Measurements from ENCODE around the gene ADCYAP1R1. TPM values are rescaled to one million over a fixed set of nuclear protein-coding genes. Genes with fewer than 3 reads are reported as not detected.

The ADCYAP1R1 gene
- total RNA-seq, 1 experiment from 2014 or later, result 8.9 TPM

- Histone ChIP-seq H2AFZ (ENCODE audit: low read length) (no peak overlapping the region), H2BK12ac (ENCODE audit: insufficient read length, low read depth, low read length) (no peak overlapping the region), H3K4me2 (ENCODE audit: insufficient read depth, insufficient read length, low read length) (no peak overlapping the region), H2BK15ac (ENCODE audit: low read depth, low read length) (no peak overlapping the region), H3K23me2 (ENCODE audit: insufficient read length, low read depth, low read length, poor library complexity, severe bottlenecking) (no peaks in the 10 kb centered on the region), H3T11ph (ENCODE audit: low read length) (no peak overlapping the region), H3K18ac (ENCODE audit: insufficient read length, low read depth, low read length) (no peak overlapping the region), H3K79me2 (ENCODE audit: insufficient read depth, low read length) (no peaks in the 10 kb centered on the region), H2BK5ac (ENCODE audit: insufficient read length, low read length) (no peak overlapping the region), H2BK120ac (ENCODE audit: low read depth, low read length, poor library complexity, severe bottlenecking) (no peak overlapping the region), H3K79me1 (ENCODE audit: insufficient read depth, low read depth, low read length, poor library complexity, severe bottlenecking) (no peaks in the 10 kb centered on the region), H3K27me3 (ENCODE audit: insufficient read depth, low read length) (no peaks in the 10 kb centered on the region), H3K4ac (ENCODE audit: low read depth, low read length) (no peak overlapping the region), H4K8ac (replicated peaks; ENCODE audit: insufficient read length, low read depth, low read length) (no peak overlapping the region), H3K4me1 (ENCODE audit: insufficient read depth, low read length) (no peaks in the 10 kb centered on the region), H2BK20ac (ENCODE audit: low read depth, low read length, poor library complexity, severe bottlenecking) (no peak overlapping the region), H3K23ac (ENCODE audit: insufficient read length, low read depth, low read length) (no peak overlapping the region), H3K27ac (ENCODE audit: insufficient read length, low read depth, low read length) (no peak overlapping the region), H3K9ac (ENCODE audit: extremely low read depth, insufficient read length, low read length) (no peak overlapping the region), H2AK5ac (ENCODE audit: insufficient read length, low read length) (no peak overlapping the region), H3K56ac (ENCODE audit: insufficient read length, low read depth, low read length) (no peak overlapping the region), H4K91ac (ENCODE audit: insufficient read length, low read depth, low read length) (no peak overlapping the region), H4K20me1 (ENCODE audit: control insufficient read depth, insufficient read depth, insufficient read length) (no peaks in the 10 kb centered on the region), H3K9me3 (ENCODE audit: control insufficient read depth, low read depth, low read length) (no peaks in the 10 kb centered on the region), H4K5ac (ENCODE audit: insufficient read length, low read depth, low read length) (no peak overlapping the region), H3K14ac (ENCODE audit: insufficient read depth, low read length) (no peak overlapping the region)
- no CpG with 5 or more reads among the region's 4 CpGs for whole genome bisulfite sequencing (ENCODE audit: extremely low coverage, insufficient read length, low lambda C conversion rate)
- Mint-ChIP-seq H3K4me1 (peaks cover 10 to 13% of the 10 kb centered on the region in 2 experiments), H3K36me3 (ENCODE audit: insufficient read depth in 1 of 3, low read depth in 3 of 3) (peaks cover 0 to 5% (median 0%) of the 10 kb centered on the region in 3 experiments; a peak in 2 of 7 replicates), H3K9me3 (no peaks in the 10 kb centered on the region), H3K4me3 (no peak overlapping the region), H3K27me3 (ENCODE audit: low read depth) (no peaks in the 10 kb centered on the region; the same call in 1 of the 2 replicates), H3K27ac (no peak overlapping the region)
- no peak for DNase-seq
- no peak for TF ChIP-seq CTCF (conservative IDR thresholded peaks at IDR 0.05)
These were observed 42.2 kb downstream of the ADCYAP1R1 start for GRCh38 chr7:31094271-31094670.
